OCI-LY7 (cell line): ENCODE results near the gene KCNH1.

Experiments used
- EZH2phosphoT487 ChIP-seq: fragments of 200-600 bp; sonication (generic); IDR thresholded peaks from 2 replicates; pipeline ENCODE4 v1.6.1; 2018; ENCODE audit warnings: low read depth, borderline replicate concordance, mild to moderate bottlenecking, mixed run types, antibody characterized with exemption, low read length, moderate library complexity, mixed read lengths
- TF ChIP-seq, protein P1 (sequence below): fragments of 200-600 bp; sonication (generic); conservative IDR thresholded peaks from 2 replicates; pipeline ENCODE4 v1.5.1; 2014; ENCODE audit warnings: mild to moderate bottlenecking, antibody characterized with exemption, low read length, moderate library complexity, mixed read lengths

DNA sequence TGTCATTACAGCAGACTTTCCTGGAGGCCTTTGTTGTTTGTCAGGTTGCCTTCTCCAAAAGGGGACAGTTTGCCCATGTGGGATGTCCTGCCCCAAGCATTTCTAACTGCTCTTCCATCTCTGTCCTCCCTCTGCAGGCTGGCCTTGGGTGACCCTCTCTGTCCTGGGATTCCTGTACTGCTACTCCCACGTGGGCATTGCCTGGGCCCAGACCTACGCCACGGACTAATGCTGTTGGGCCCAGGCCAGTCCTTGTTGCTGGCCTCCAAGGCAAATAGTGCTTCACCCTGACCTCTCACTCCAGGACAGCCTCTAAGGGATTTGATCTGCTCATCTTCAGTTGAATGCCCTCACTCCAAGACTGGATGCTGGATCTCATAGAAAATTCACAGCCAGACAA is 459.8 kb downstream of the KCNH1 start:
- TF ChIP-seq, protein P1, sequence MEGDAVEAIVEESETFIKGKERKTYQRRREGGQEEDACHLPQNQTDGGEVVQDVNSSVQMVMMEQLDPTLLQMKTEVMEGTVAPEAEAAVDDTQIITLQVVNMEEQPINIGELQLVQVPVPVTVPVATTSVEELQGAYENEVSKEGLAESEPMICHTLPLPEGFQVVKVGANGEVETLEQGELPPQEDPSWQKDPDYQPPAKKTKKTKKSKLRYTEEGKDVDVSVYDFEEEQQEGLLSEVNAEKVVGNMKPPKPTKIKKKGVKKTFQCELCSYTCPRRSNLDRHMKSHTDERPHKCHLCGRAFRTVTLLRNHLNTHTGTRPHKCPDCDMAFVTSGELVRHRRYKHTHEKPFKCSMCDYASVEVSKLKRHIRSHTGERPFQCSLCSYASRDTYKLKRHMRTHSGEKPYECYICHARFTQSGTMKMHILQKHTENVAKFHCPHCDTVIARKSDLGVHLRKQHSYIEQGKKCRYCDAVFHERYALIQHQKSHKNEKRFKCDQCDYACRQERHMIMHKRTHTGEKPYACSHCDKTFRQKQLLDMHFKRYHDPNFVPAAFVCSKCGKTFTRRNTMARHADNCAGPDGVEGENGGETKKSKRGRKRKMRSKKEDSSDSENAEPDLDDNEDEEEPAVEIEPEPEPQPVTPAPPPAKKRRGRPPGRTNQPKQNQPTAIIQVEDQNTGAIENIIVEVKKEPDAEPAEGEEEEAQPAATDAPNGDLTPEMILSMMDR, result no peak
- TF ChIP-seq EZH2phosphoT487, result no peak
